OCI-LY7 (cell line): ENCODE measurements around the gene COPB2. TPM values are rescaled to one million over a fixed set of nuclear protein-coding genes. Genes with fewer than 3 reads are reported as not detected.

Source experiments
- BruUV-seq: library from RNA; stranded (reverse); fragments of 400-500 nt; replicated peaks from 2 replicates; lab custom pipeline; 2021; lab: Mats Ljungman, UMichigan
- CTCF ChIA-PET: fragments of 300-600 bp; sonication (Branson Sonifier 250); formaldehyde crosslinking; loops from one replicate; lab custom pipeline; 2022; ENCODE audit warnings: antibody characterized with exemption; ENCODE audit not compliant: unreplicated experiment; lab: Charles Lee
- POLR2A ChIA-PET: fragments of 300-600 bp; sonication (Branson Sonifier 250); formaldehyde crosslinking; loops from one replicate; lab custom pipeline; 2022; ENCODE audit warnings: antibody characterized with exemption; lab: Charles Lee
- DNase-seq: peaks from one replicate; pipeline ENCODE4 v3.0.0-alpha.2; 2015; ENCODE audit warnings: low spot score
- H2AFZ ChIP-seq: fragments of 200-600 bp; sonication (generic), shearing (Covaris generic); 2 replicates; pipeline ENCODE4 v1.6.1; 2014; ENCODE audit warnings: mild to moderate bottlenecking, antibody characterized with exemption, low read length, moderate library complexity
- H3K27ac ChIP-seq: fragments of 200-600 bp; sonication (generic); 2 replicates; pipeline ENCODE4 v1.5.1; 2014; ENCODE audit warnings: mixed run types, low read depth, mild to moderate bottlenecking, moderate library complexity, low read length, inconsistent platforms; ENCODE audit not compliant: poor library complexity, severe bottlenecking
- H3K36me3 ChIP-seq: fragments of 200-600 bp; sonication (generic); 2 replicates; pipeline ENCODE4 v1.6.1; 2014; ENCODE audit warnings: mild to moderate bottlenecking, antibody characterized with exemption, low read length, moderate library complexity, mixed read lengths; ENCODE audit not compliant: insufficient read depth
- H3K4me1 ChIP-seq: fragments of 200-600 bp; sonication (generic); 2 replicates; pipeline ENCODE4 v1.5.1; 2014; ENCODE audit warnings: mild to moderate bottlenecking, low read length; ENCODE audit not compliant: insufficient read depth, poor library complexity, severe bottlenecking
- H3K4me2 ChIP-seq: fragments of 200-600 bp; sonication (generic); 2 replicates; pipeline ENCODE4 v1.6.1; 2014; ENCODE audit warnings: mild to moderate bottlenecking, low read length
- H3K4me3 ChIP-seq: fragments of 200-600 bp; sonication (generic); 2 replicates; pipeline ENCODE4 v1.5.1; 2014; ENCODE audit warnings: mild to moderate bottlenecking, low read depth, low read length; ENCODE audit not compliant: poor library complexity, severe bottlenecking
- H3K79me2 ChIP-seq: fragments of 200-600 bp; sonication (generic); 2 replicates; pipeline ENCODE4 v1.6.1; 2016; ENCODE audit warnings: low read depth, mild to moderate bottlenecking, low read length, moderate library complexity, mixed read lengths; ENCODE audit not compliant: insufficient read depth
- H3K9me2 ChIP-seq: fragments of 200-600 bp; sonication (generic); 2 replicates; pipeline ENCODE4 v1.6.1; 2016; ENCODE audit warnings: mild to moderate bottlenecking, low read length, mixed read lengths; ENCODE audit not compliant: insufficient read depth
- H3K9me3 ChIP-seq: fragments of 200-600 bp; sonication (generic); 2 replicates; pipeline ENCODE4 v1.6.1; 2014; ENCODE audit warnings: mild to moderate bottlenecking, mixed run types, low read length, mixed read lengths
- H4K20me1 ChIP-seq: fragments of 200-600 bp; sonication (generic); 2 replicates; pipeline ENCODE4 v1.6.1; 2014; ENCODE audit warnings: mild to moderate bottlenecking, antibody characterized with exemption, low read length, moderate library complexity, mixed read lengths; ENCODE audit not compliant: insufficient read depth
- CTCF ChIP-seq: fragments of 200-600 bp; sonication (generic); conservative IDR thresholded peaks from 2 replicates; pipeline ENCODE4 v1.5.1; 2014; ENCODE audit warnings: mild to moderate bottlenecking, antibody characterized with exemption, low read length, moderate library complexity, mixed read lengths
- EZH2phosphoT487 ChIP-seq: fragments of 200-600 bp; sonication (generic); IDR thresholded peaks from 2 replicates; pipeline ENCODE4 v1.6.1; 2018; ENCODE audit warnings: low read depth, borderline replicate concordance, mild to moderate bottlenecking, mixed run types, antibody characterized with exemption, low read length, moderate library complexity, mixed read lengths
- intact Hi-C: fragments of 100-400 bp; cut with micrococcal nuclease; formaldehyde crosslinking; loops from one replicate; pipeline ENCODE4 v1.10.0; 2022; ENCODE audit not compliant: unreplicated experiment
- total RNA-seq, 2 experiments: library from RNA; depleted of rRNA in 1 of 2; stranded (reverse); fragments of >200 nt in 1 of 2; shearing (Covaris generic) in 1 of 2; gene quantifications; 2 replicates each; pipeline ENCODE4 v1.2.3, GENCODE V29; 2014 to 2022

The COPB2 gene
- total RNA-seq, 2 experiments from 2014 or later, result 67.9 to 106 TPM

DNA sequence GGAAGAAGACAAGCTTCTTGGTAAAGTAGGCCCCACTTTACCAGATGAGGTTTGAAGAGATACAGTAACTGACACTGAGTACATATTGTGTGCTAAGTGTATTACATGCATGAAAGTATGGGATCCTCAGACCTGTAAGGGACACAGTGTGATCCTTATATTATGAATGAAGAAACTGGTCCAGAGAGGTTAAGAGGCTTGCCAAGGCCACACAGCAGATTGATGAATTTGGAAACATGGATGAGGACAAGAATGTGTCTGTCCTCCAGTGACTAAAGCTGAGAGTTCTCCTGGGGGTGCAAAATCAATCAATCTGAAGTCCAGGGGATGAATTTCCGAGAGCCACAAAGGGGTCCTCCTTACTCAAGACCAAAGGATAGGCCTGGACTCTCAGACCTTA, 77.0 kb downstream of the COPB2 start:
- CTCF ChIA-PET, result no interaction called here
- Histone ChIP-seq H3K4me2 (no peak overlapping the region), H3K4me1 (no peaks in the 10 kb centered on the region), H2AFZ (no peak overlapping the region), H3K4me3 (no peak overlapping the region), H3K79me2 (no peaks in the 10 kb centered on the region), H3K36me3 (no peaks in the 10 kb centered on the region), H3K27ac (no peak overlapping the region), H4K20me1 (no peaks in the 10 kb centered on the region), H3K9me3 (no peaks in the 10 kb centered on the region), H3K9me2 (no peaks in the 10 kb centered on the region)
- POLR2A ChIA-PET, result no interaction called here
- intact Hi-C loops, result no loop called here
- BruUV-seq, result no TSS peak
- no peak for DNase-seq
- TF ChIP-seq EZH2phosphoT487, result no peak
- no peak for TF ChIP-seq CTCF

- no TSS peak for BruUV-seq
Measured at GRCh38 chr3:139311557-139311956, 77.9 kb downstream of the COPB2 start.

More at GRCh38 chr3:139311557-139311956, 77.9 kb downstream of the COPB2 start:
- Histone ChIP-seq H3K9me3 (no peaks in the 10 kb centered on the region), H3K27ac (no peak overlapping the region), H3K9me2 (no peaks in the 10 kb centered on the region), H3K79me2 (no peaks in the 10 kb centered on the region), H4K20me1 (no peaks in the 10 kb centered on the region), H3K36me3 (no peaks in the 10 kb centered on the region), H3K4me2 (no peak overlapping the region), H3K4me3 (no peak overlapping the region), H3K4me1 (no peaks in the 10 kb centered on the region), H2AFZ (no peak overlapping the region)
- POLR2A ChIA-PET, result no interaction called here
- TF ChIP-seq EZH2phosphoT487 (no peak), CTCF (no peak)
- CTCF ChIA-PET, result no interaction called here
- no peak for DNase-seq
- intact Hi-C loops, result no loop called here
